PFSK-1 (cell line): ENCODE results near the gene TGM5.

Experiments
- FOXP2 ChIP-seq: optimal IDR thresholded peaks from 2 replicates; pipeline ENCODE3; 2011; ENCODE audit warnings: borderline replicate concordance, control low read depth, inconsistent platforms; ENCODE audit not compliant: insufficient read depth; ENCODE audit errors: extremely low read length, extremely low read depth
- POLR2AphosphoS5 ChIP-seq: IDR thresholded peaks from 2 replicates; pipeline ENCODE4 v1.6.1; 2012; ENCODE audit warnings: low read depth, mild to moderate bottlenecking, control low read depth, low read length, moderate library complexity
- REST ChIP-seq, 2 experiments: IDR thresholded peaks; 2 replicates each; pipeline versions ENCODE4 v1.6.1 to v1.8.0; 2011 to 2012; ENCODE audit warnings: low read depth in 2 of 2, low read length in 2 of 2, control low read depth in 1 of 2, inconsistent platforms in 1 of 2, mild to moderate bottlenecking in 1 of 2, moderate library complexity in 1 of 2; ENCODE audit not compliant: insufficient read depth in 1 of 2
- SIN3A ChIP-seq: IDR thresholded peaks from 2 replicates; pipeline ENCODE4 v1.6.1; 2012; ENCODE audit warnings: mild to moderate bottlenecking, low read length, moderate library complexity, borderline replicate concordance; ENCODE audit not compliant: insufficient read depth
- TAF1 ChIP-seq: IDR thresholded peaks from 2 replicates; pipeline ENCODE4 v1.6.1; 2012; ENCODE audit warnings: low read length, control low read depth, borderline replicate concordance; ENCODE audit not compliant: insufficient read depth

Gene TGM5

GRCh38 chr15:43299411-43299810, 32.7 kb upstream of the TGM5 start:
- TF ChIP-seq SIN3A (no peak), REST (IDR thresholded peaks at IDR 0.05; ENCODE audit: insufficient read depth in 1 of 2, low read depth in 2 of 2, low read length in 2 of 2) (no peak), FOXP2 (no peak), POLR2AphosphoS5 (no peak), TAF1 (no peak)

- TF ChIP-seq REST (IDR thresholded peaks at IDR 0.05; ENCODE audit: insufficient read depth in 1 of 2, low read depth in 2 of 2, low read length in 2 of 2): no peak
- TF ChIP-seq SIN3A: no peak
- no peak for TF ChIP-seq TAF1
- TF ChIP-seq POLR2AphosphoS5: no peak
- TF ChIP-seq FOXP2: no peak
Measured at GRCh38 chr15:43294091-43294706, 27.5 kb upstream of the TGM5 start.

GRCh38 chr15:43293432-43293831, 26.7 kb upstream of the TGM5 start:
- no peak for TF ChIP-seq SIN3A
- no peak for TF ChIP-seq POLR2AphosphoS5
- no peak for TF ChIP-seq REST (IDR thresholded peaks at IDR 0.05; ENCODE audit: insufficient read depth in 1 of 2, low read depth in 2 of 2, low read length in 2 of 2)
- TF ChIP-seq TAF1: no peak
- TF ChIP-seq FOXP2: no peak

- TF ChIP-seq POLR2AphosphoS5 (no peak), TAF1 (no peak), REST (IDR thresholded peaks at IDR 0.05; ENCODE audit: insufficient read depth in 1 of 2, low read depth in 2 of 2, low read length in 2 of 2) (no peak), SIN3A (no peak)
Measured at GRCh38 chr15:43292375-43293078, 25.8 kb upstream of the TGM5 start.

- TF ChIP-seq REST (IDR thresholded peaks at IDR 0.05; ENCODE audit: insufficient read depth in 1 of 2, low read depth in 2 of 2, low read length in 2 of 2) (no peak), FOXP2 (no peak), TAF1 (no peak), POLR2AphosphoS5 (no peak), SIN3A (no peak)
Measured at GRCh38 chr15:43287254-43287653, 20.5 kb upstream of the TGM5 start.
